Endometrium (tissue), 2 donors: Measurements from ENCODE around the gene TAS2R40.
A peak's percentile ranks its signal among the peaks of the same experiment; 100 is the strongest.

Experiments
- FAIRE-seq: peaks from 2 replicates; lab custom pipeline; 2012; peaks lifted over from hg19 to GRCh38; lab: Jason Lieb, UNC
- donor health status: control.
- donor health status: control.

The TAS2R40 gene

DNA sequence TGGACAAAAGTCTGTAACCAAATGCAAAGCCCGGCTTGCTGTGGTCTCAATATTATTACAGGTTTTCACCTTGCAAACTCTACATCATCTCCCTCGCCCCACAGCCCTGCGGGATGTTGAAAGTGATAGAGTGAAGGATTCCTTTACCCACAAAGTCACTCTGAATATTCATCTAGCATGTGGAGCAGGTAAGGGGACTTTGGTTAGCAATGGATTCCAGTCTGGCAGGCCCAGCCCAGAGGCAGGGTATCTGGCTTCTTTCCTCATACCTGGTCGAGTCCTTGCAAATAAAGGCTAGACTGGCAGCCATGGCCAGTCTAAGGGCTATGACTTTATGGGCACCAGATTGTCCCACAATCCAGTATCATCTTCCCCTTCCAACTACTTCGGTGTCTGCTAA is 3.2 kb downstream of the TAS2R40 start:
- no peak for FAIRE-seq

DNA sequence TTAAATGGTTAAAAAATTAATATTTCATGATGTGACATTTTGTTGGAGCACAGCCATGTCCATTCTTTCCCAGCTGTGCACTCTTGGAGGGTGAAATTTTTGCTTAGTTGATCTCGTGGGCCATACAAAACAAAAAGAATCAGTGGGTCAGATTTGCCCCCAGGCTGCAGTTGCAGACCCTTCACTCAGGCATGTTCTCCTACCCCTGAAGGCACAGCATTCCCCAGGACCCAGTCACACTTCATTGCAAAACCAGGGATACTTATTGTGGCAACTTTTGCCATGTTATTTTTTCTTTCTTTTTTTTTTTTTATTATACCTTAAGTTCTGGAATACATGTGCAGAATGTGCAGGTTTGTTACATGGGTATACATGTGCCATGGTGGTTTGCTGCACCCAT is 6.0 kb downstream of the TAS2R40 start:
- no peak for FAIRE-seq

DNA sequence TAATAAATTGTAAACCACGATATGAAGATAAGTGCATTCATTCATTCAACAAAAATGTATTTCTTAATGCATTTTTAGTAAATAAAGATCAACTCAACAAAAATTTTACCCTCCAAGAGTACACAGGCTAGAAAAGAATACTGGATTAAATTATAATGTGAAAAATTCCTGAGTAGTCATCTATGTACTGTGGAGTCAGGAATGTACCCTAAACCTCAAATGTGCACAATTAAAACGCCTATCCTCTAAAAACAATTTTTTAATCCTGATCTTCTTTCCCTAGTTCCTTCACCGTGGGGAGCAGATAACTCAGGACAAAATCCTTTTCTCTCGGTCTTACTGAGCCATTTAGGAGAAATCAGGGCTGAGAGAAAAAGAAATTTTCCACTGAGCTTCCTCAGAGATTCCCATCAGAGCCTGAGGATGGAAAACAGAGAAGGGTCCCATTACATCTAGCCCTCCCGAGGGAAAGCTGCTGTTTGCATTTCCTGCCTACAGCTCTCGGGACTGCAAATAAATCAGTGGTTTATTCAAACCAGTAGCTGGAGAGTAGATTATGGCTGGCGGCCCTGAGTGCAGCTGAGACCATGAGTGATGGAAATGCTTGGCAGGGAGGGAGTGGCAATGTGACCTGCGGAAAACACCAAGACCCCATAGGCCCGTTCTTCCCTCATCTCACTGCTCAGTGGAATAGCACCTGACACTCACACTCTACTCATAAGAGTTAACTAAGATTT is 7.4 kb downstream of the TAS2R40 start:
- FAIRE-seq, result no peak

DNA sequence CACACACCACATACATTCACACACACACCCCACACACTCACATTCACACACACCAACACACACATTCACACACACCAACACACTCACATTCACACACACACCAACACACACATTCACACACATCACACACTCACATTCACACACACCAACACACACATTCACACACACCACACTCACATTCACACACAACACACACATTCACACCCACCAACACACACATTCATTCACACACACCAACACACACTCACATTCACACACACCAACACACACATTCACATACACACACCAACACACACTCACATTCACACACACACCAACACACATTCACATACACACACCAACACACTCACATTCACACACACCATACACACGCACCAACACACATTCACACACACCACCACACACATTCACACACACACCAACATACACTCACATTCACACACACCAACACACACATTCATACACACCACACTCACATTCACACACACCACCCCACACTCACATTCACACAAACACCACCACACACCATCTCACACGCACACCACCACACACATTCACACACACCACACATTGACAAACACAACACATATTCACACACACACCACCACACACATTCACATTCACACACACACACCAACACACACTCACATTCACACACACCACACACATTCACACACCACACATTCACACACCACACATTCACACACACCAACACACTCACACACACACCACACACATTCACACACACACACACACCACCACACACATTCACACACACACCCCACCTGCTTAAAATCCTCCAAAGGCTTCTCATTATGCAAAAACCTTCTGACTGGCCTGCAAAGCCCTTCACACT is 9.0 kb downstream of the TAS2R40 start:
- no peak for FAIRE-seq

DNA sequence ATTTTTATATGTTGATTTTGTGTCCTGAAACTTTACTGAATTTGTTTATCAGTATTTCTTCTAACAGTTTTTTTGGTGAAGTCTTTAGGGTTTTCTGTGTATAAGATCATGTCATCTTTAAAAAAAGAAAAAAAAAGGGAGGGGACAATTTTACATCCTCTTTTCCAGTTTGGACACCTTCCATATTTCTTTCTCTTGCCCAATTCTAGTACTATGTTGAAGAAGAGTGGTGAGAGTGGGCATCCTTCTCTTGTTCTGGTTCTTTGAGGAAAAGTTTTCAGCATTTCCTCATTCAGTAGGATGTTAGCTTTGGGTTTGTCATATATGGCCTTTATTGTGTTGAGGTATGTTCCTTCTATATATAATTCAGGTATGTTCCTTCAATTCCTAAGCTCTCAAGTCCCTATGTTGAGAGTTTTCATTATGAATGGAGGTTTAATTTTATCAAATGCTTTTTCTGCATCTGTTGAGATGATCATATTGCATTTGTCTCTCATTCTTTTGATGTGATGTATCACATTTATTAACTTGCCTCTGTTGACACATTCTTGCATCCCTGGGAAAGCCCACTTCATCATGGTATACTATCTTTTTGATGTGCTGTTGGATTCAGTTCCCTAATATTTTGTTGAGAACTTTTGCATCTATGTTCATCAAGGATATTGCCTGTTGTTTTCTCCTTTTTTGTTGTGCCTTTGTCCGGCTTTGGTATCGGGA is 12.1 kb downstream of the TAS2R40 start:
- FAIRE-seq, result no peak

DNA sequence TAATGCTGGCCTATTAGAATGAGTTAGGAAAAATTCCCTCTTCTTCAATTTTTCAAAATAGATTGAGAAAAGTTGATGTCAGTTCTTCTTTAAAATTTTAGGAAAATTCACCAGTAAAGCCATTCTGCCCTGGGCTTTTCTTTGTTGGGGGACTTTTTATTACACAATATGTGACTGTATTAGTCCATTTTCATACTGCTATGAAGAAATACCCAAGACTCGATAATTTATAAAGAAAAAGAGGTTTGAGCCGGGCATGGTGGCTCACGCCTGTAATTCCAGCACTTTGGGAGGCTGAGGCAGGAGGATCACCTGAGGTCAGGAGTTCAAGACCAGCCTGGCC is 12.7 kb downstream of the TAS2R40 start:
- FAIRE-seq, result no peak

DNA sequence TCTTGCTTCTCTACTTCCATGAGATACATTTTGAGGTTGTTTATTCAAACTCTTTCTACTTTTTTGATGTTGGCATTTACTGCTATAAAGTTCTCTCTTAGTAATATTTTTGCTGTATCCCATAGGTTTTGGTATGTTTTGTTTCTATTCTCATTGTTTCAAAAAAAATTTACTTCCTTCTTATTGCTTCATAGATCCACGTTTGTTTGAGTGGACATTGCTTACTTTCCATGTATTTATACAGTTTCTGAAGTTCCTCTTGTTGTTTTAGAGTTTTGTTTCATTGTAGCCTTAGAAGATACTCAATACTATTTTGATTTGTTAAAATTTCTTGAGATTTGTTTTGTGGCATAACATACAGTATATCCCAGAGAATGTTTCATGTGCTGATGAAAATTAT is 13.7 kb downstream of the TAS2R40 start:
- no peak for FAIRE-seq

DNA sequence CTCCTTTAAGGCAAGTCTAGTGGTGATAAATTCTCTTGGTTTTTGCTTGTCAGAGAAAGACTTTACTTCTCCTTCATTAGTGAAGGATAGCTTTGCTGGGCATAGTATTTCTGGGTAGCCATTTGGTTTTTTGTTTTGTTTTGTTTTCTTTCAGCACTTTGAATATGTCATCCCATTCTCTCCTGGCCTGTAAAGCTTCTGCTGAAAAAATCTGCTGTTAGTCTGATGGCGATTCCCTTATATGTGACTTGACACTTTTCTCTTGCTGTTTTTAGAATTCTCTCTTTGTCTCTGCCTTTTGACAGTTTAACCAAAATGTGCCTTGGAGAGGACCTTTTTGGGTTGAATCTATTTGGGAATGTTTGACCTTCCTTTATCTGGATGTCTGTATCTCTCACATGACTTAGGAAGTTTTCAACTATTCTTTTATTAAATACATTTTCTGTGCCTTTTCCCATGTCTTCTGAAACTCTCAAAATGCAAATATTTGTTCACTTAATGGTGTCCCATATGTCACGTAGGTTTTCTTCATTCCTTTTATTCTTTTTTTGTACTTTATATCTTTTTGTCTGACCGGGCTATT is 14.7 kb downstream of the TAS2R40 start:
- FAIRE-seq, result no peak

DNA sequence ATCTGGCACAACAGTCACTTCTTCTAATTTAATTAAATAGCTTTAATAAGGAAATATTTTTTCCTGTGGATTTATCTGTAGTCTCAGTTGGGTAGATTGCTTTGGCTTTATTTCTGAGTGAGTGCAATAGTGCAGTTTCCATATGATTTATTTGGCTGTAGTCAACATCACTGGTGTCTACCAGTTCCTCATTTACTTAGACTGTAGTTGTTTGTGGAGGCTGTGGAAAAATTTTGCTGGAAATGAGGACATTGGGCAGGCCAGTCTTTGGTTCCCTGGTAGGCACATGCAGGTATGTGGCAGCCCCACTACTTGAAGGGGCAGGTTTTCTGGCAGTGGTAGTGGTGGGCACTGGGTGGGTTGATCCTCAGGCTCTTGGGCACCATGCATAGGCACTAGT is 15.5 kb downstream of the TAS2R40 start:
- no peak for FAIRE-seq

DNA sequence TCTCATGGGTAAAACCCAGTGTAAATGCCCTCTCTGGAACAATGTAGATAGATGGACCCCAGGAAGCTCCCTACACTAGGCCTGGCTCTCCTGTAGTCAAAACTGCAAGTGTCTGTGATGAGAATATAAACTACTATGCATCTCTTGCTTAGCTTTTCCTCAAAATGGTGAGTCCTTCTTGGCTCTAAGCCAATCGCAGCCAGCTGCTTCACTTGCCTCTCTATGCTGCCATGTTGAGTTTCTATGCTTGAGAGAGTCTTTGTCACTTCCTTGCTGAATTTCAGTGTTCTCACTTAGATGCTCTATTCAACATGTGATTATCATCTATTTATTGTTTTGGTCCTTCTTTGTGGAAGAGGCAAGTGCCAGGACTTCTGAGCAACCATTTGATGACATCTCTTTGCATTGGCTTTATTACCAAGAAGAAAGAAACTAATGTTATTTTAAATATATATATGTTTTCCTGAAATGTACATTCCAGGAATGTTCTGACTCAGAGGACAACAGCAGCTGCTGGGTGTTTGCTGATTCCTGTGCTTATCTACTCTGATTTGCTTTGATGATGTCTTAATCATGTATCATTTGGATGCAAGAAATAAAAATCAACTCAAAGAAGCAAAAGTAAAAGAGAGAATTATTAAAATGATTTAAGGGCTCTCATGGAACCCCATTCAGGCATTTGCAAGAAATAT is 16.6 kb downstream of the TAS2R40 start:
- no peak for FAIRE-seq

DNA sequence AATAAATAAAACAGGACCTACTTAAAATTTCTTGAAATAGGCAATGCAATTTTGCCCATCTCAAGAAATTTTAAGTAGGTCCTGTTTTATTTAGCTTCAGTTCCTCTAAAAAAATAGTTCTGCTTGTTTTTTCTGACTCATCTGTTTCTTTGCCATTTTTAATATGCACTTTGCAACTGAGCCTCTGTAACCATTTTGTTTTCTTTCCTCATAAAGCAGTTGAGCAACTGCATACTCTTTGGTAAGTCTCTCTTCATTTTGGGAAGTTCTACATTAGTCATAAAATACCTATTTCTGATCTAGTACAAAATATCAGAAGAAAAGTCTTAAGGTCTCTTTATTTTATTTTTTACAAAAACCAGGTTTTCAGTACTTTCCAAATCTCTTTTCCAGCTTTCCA is 18.0 kb downstream of the TAS2R40 start:
- FAIRE-seq, result no peak

DNA sequence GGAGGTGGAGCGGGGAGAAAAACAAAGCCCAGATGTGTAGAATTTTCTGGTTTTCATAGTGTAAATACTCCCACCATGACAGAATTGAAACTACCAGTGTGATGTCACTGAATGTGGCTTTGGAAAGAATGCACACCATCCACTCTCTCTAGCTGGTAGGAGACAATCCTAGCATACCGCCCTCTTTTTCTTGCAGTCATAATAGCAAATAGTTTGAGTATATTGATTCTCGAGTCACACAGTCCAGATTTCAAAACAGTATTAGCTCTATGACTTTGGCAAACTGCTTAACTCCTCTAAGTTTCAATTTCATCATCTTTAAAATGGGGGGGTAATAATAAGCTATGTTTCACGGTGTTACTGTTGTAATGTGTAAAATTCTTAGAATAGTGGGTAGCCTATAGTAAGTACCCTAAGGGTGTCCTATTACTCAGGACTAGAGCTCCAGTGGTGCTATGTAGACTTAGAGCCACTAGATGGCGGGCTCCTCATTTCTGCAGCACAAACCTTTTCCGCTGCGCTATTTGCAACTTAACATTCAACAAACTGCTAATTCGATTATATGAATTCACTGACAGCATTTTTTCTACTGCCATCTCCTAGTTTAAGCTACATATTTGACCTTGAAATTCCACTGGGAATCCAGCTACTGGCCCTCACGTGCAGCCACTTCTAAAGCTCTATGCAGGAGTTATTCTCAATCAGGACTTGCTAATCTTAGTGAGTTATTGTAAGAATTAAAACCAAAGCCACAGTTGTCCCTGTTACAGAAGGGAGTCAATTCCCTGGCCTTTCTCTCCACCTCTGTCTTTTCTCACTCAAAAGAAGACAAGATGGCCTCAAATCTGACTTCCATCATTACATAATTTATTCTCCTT is 18.7 kb downstream of the TAS2R40 start:
- peak; percentile 66 for FAIRE-seq

DNA sequence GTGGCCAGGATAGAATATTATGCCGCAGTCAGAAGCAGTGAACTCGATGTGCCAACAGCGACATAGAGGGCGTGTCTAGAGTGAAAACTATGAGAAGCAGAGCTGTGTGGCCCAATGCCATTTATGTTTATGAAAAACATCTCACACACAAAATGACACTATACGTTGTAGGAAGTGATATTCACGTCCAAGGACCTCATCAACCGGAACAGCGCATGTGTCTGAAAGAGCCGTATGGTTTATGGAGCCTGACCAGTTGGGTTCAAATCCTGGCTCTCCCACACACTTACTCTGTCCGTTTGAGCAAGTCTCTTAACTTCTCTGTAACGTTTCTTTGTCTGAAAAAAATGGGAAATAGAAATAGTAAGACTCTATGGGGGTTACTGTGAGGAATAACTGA is 20.5 kb downstream of the TAS2R40 start:
- no peak for FAIRE-seq

DNA sequence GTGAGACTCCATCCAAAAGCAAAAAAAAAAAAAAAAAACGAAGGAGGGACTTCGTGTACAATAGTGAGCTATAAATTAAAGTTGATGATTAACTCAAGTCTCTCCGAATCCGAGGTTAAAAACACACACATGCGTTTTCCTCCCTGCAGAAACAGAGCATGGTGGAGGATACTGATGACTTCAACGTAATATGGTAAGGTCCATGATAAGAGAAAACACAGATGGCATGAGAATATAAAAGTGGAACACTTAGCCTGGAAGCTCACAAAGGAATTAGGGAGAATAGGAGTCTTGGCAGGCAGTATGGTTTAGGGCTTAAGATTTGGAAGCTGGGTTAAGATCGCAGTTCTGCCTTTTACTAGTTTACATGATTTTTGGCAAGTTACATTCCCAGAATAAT is 21.3 kb downstream of the TAS2R40 start:
- FAIRE-seq, result no peak

DNA sequence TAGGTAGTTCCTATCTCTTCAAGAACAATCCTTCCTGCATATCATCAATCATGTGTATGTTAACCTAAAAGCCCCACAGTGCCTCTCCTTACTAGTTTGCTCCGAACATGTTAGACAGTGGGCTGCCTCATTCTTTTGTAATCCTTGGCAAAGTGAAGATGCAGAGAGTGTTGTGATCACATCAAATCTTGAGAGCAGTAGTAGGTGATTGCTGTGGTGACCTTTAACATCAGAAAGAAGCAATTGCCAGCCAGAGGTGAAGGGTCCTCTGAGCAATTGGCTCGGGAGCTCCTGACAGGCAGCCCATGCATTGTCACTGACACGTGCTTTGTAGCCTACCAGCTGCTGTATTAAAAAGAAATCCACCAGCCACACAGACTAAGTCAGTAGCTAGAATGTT is 21.8 kb downstream of the TAS2R40 start:
- no peak for FAIRE-seq

DNA sequence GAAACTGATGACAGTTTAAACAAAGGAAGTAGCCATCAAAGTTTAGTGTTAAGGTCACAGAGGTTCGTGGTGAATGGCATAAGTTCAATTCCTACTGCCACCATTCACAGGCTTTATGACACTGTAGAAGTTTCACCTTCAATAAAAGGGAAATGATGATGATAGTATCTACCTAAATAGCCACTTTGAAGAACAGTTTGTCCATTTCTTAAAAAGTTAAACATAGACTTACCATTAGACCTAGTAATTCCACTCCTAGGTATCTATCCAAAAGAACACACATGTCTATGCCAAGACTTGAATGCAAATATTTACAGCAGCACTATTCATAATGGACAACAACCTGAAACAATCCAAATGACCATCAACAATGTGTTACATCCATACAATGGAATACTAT is 22.5 kb downstream of the TAS2R40 start:
- FAIRE-seq, result no peak

DNA sequence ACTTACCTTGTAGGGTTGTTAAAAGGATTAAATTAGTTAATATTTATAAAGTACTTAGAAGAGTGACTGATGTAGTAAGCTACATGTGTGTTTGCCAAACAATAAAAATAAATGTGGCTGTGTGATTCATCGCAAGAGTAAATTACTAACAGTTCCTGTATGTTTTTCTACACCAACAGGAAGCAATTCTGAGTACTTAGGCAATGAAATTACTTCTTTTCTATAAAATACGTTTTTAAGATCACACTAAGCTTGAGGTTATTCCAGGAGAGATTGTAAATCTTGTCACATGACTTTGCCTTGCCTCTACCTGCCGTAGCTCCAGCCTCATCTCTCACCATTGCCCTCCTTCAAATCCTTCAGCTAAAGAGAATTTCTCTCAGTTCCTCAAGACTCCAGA is 23.3 kb downstream of the TAS2R40 start:
- no peak for FAIRE-seq

DNA sequence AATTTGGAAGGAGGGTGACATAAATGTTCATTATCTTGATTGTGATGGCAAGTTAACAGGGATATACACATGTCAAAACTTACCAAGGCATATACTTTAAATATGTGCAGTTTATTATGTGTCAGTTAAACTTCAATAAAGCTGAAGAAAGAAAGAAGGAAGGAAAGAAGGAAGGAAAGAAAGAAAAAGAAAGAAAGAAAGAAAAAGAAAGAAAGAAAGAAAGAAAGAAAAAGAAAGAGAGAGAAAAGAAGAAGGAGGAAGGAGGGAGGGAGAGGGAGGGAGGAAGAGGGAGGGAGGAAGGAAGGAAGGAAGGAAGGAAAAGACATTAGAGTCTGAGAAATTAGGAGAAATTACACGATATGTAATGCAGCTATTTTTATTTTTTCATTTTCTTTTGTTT is 25.5 kb downstream of the TAS2R40 start:
- no peak for FAIRE-seq

DNA sequence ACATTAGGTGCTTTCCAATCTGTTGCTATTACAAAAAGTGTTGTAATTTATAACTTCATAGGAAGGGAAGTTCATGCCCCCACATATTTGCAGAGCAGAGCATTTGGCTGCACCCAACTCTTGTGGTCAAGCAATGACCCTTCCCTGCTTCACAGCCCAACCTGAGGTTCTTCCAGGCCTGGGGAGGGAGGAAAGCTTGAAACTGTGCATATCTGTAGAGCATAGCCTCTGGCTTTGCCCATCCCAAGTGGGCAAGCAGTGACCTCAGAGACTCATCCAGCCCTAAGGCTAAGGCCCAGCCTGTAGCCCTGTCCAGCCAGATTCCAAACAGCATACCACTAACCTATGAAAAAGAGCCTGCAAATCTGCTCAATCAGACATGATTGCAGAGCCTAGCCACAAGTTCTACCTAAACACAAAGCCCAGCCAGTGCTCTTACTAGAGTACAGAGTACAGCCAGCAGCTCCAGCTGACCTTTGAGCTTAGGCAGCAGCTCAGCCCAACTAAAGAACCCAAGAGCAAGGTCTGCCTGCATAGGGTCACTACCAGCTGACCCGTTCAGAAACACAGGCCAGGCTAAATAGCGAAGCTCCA is 27.0 kb downstream of the TAS2R40 start:
- FAIRE-seq, result no peak

DNA sequence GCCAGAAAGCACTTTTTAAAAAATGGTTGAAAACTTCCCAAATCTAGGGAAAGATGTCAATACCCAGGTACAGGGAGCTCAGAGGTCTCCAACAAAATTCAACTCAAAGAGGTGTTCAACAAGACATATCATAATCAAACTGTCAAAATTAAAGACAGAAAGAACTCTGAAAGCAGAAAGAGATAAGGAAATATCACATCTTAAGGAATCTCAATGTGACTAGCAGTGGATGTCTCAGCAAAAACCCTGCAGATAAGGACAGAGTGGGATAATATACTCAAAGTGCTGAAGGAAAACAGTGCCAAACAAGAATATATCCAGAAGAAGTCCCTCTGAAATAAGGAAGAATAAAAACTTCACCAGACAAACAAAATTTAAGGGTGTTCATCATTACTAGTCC is 28.4 kb downstream of the TAS2R40 start:
- FAIRE-seq, result no peak

DNA sequence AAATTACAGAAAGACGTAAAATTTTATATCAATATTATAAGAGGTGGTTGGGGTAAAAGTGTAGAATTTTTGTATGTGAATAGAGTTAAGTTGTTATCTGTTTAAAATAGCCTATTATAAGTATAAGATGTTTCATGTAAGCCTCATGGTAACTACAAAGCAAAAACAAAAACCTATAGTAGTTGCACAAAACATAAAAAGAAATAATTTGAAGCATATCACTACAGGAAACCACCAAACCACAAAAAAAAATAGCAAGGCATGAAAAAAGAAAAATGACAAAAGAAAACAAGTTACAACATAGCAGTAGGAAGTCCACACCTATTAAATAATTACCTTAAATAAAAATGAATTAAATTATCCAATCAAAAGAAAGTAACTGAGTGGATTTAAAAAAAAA is 29.0 kb downstream of the TAS2R40 start:
- FAIRE-seq, result peak; percentile 4
